ENCODE data around the gene PCYT1B.

The PCYT1B gene

GRCh38 chrX:24520472-24520871, 126.7 kb downstream of the PCYT1B start:
- no peak for DNase-seq

- DNase-seq: no peak
These were observed 131.7 kb downstream of the PCYT1B start for GRCh38 chrX:24515447-24515846.

DNA sequence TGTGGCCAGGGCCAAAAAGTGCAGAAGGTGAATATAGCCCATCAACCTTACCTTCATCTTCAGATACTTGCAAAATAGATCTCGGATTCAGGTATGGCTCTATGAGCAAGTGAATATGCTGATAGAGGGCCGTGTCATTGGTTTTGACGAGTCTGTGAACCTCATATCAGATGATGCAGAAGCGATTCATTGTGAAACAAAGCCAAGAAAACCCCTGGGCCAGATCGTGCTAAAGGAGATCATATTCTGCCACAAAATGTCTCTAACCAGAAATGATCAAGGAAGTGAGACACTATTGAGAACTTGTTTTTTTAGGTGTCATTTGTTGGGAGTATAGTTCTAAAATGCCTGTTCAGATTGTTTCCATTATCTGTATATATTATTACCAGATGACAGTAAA, 133.7 kb downstream of the PCYT1B start:
- no peak for DNase-seq

- DNase-seq: no peak
These were observed 138.8 kb downstream of the PCYT1B start for GRCh38 chrX:24508375-24508774.

All from GDM1 (cell line).